Endodermal cell (in vitro differentiated cells): ENCODE data around the gene FBXO17. TPM values are rescaled to one million over a fixed set of nuclear protein-coding genes. Genes with fewer than 3 reads are reported as not detected.
A peak's percentile ranks its signal among the peaks of the same experiment; 100 is the strongest.

Source experiments
- DNase-seq: peaks from one replicate; pipeline ENCODE4 v3.0.0-alpha.2; 2017
- H3K27ac ChIP-seq: 2 replicates; pipeline ENCODE4 v1.5.1; 2013; ENCODE audit warnings: mild to moderate bottlenecking, low read depth, low read length, moderate library complexity
- H3K27me3 ChIP-seq: 2 replicates; pipeline ENCODE4 v1.6.1; 2013; ENCODE audit warnings: mild to moderate bottlenecking, low read length, moderate library complexity; ENCODE audit not compliant: insufficient read depth, control insufficient read depth, poor library complexity, severe bottlenecking
- H3K36me3 ChIP-seq: 2 replicates; pipeline ENCODE4 v1.7.0; 2013; ENCODE audit warnings: mild to moderate bottlenecking, low read length, moderate library complexity; ENCODE audit not compliant: control insufficient read depth, insufficient read depth
- H3K4me1 ChIP-seq: one replicate; pipeline ENCODE4 v1.7.0; 2013; ENCODE audit warnings: low read length; ENCODE audit not compliant: control insufficient read depth, insufficient read depth
- H3K4me3 ChIP-seq: 2 replicates; pipeline ENCODE4 v1.5.1; 2013; ENCODE audit warnings: mild to moderate bottlenecking, low read length, moderate library complexity
- H3K9ac ChIP-seq: 2 replicates; pipeline ENCODE4 v1.6.1; 2013; ENCODE audit warnings: mild to moderate bottlenecking, low read length, moderate library complexity; ENCODE audit not compliant: poor library complexity, severe bottlenecking; ENCODE audit errors: extremely low read depth
- H3K9me3 ChIP-seq: 2 replicates; pipeline ENCODE4 v1.6.1; 2013; ENCODE audit warnings: mild to moderate bottlenecking, low read length, moderate library complexity; ENCODE audit not compliant: control insufficient read depth
- H3K27ac Mint-ChIP-seq: 2 replicates; pipeline ENCODE4 v1.8.0; 2020; ENCODE audit warnings: mixed read lengths
- H3K27me3 Mint-ChIP-seq: 2 replicates; pipeline ENCODE4 v1.8.0; 2021; ENCODE audit warnings: mild to moderate bottlenecking, mixed read lengths; ENCODE audit not compliant: insufficient read depth
- H3K36me3 Mint-ChIP-seq: 2 replicates; pipeline ENCODE4 v1.8.0; 2020; ENCODE audit warnings: low read depth, mixed read lengths
- H3K4me1 Mint-ChIP-seq: 2 replicates; pipeline ENCODE4 v1.8.0; 2020; ENCODE audit warnings: mixed read lengths
- H3K4me3 Mint-ChIP-seq: 2 replicates; pipeline ENCODE4 v1.8.0; 2020; ENCODE audit warnings: mild to moderate bottlenecking, moderate library complexity, mixed read lengths
- H3K9me3 Mint-ChIP-seq: 2 replicates; pipeline ENCODE4 v1.8.0; 2020; ENCODE audit warnings: mild to moderate bottlenecking, mixed read lengths
- CTCF ChIP-seq: fragments of 200-600 bp; sonication (generic); conservative IDR thresholded peaks from 2 replicates; pipeline ENCODE4 v1.5.0; 2021; ENCODE audit warnings: antibody characterized with exemption, mild to moderate bottlenecking
- WGBS, 2 experiments: methylation state at CpG; one replicate each; pipeline versions ENCODE4 v1.1.5 to v1.1.7; 2013; ENCODE audit warnings: missing lambda C conversion rate in 2 of 2, mixed read lengths in 1 of 2; ENCODE audit not compliant: insufficient coverage in 1 of 2, insufficient read length in 1 of 2; 5-methylcytosine and 5-hydroxymethylcytosine counted together
- total RNA-seq, 2 donors: library from RNA; stranded (reverse); fragmentation: NEBNext Ultra II Directional in 1 of 2; extraction: Animal tissue kit (Norgen Biotek cat#: 25700) in 1 of 2; gene quantifications; 2 replicates in 1 of 2; 3 replicates in 1 of 2; pipeline ENCODE4 v1.2.1, GENCODE V29; 2021

The FBXO17 gene
- total RNA-seq, 2 donors from 2014 or later: 21.2 to 40.3 TPM

- Mint-ChIP-seq H3K4me1 (peaks cover 10% of the 10 kb centered on the region), H3K9me3 (peaks cover 9% of the 10 kb centered on the region), H3K27me3 (peaks cover 18% of the 10 kb centered on the region), H3K4me3 (peak overlapping the region; percentile 67), H3K36me3 (peaks cover 6% of the 10 kb centered on the region), H3K27ac (peak overlapping the region; percentile 96)
- H3K4me1 ChIP-seq: no peaks in the 10 kb centered on the region
- DNase-seq: no peak
- H3K9me3 ChIP-seq: peaks cover 7% of the 10 kb centered on the region
- H3K36me3 ChIP-seq: no peaks in the 10 kb centered on the region
- H3K9ac ChIP-seq: peak overlapping the region; percentile 87
- no peak for TF ChIP-seq CTCF
- H3K4me3 ChIP-seq: peak overlapping the region; percentile 85
- H3K27me3 ChIP-seq: no peaks in the 10 kb centered on the region
- WGBS, 2 experiments: 41 to 42% methylated on average over 9 to 25 of the region's 25 CpGs
- H3K27ac ChIP-seq: no peak overlapping the region
Measured at GRCh38 chr19:38898788-38899446, 76.6 kb downstream of the FBXO17 start.

GRCh38 chr19:38894968-38895367 is 80.6 kb downstream of the FBXO17 start:
- H3K4me3 Mint-ChIP-seq: no peak overlapping the region
- no peak overlapping the region for H3K27ac Mint-ChIP-seq
- no peak for TF ChIP-seq CTCF
- peaks cover 18% of the 10 kb centered on the region for H3K27me3 Mint-ChIP-seq
- 94% methylated on average over 3 to 9 of the region's 9 CpGs for WGBS, 2 experiments
- H3K9ac ChIP-seq: no peak overlapping the region
- H3K9me3 ChIP-seq: no peaks in the 10 kb centered on the region
- no peak overlapping the region for H3K27ac ChIP-seq
- no peaks in the 10 kb centered on the region for H3K36me3 ChIP-seq
- no peaks in the 10 kb centered on the region for H3K9me3 Mint-ChIP-seq
- H3K4me1 Mint-ChIP-seq: peaks cover 6% of the 10 kb centered on the region
- no peak for DNase-seq
- H3K4me3 ChIP-seq: no peak overlapping the region
- no peaks in the 10 kb centered on the region for H3K27me3 ChIP-seq
- no peaks in the 10 kb centered on the region for H3K4me1 ChIP-seq
- no peaks in the 10 kb centered on the region for H3K36me3 Mint-ChIP-seq

- 89 to 94% methylated on average over 13 to 14 of the region's 14 CpGs for WGBS, 2 experiments
- no peak overlapping the region for H3K4me3 Mint-ChIP-seq
- no peak overlapping the region for H3K27ac ChIP-seq
Measured at GRCh38 chr19:38893341-38893771, 82.2 kb downstream of the FBXO17 start.

More at GRCh38 chr19:38893341-38893771, 82.2 kb downstream of the FBXO17 start:
- H3K36me3 ChIP-seq: peaks cover 9% of the 10 kb centered on the region
- no peaks in the 10 kb centered on the region for H3K9me3 Mint-ChIP-seq
- peaks cover 8% of the 10 kb centered on the region for H3K27me3 Mint-ChIP-seq
- no peak for TF ChIP-seq CTCF
- peak; percentile 35 for DNase-seq
- no peaks in the 10 kb centered on the region for H3K36me3 Mint-ChIP-seq
- H3K27ac Mint-ChIP-seq: no peak overlapping the region
- no peaks in the 10 kb centered on the region for H3K27me3 ChIP-seq
- H3K4me1 Mint-ChIP-seq: no peaks in the 10 kb centered on the region
- H3K9ac ChIP-seq: no peak overlapping the region
- H3K9me3 ChIP-seq: no peaks in the 10 kb centered on the region
- no peaks in the 10 kb centered on the region for H3K4me1 ChIP-seq
- H3K4me3 ChIP-seq: no peak overlapping the region
